Gastrocnemius medialis (tissue), 4 donors: ENCODE measurements around the gene NEBL.

Experiments used
- POLR2A ChIP-seq, 2 donors: fragments of 450-650 bp; IDR thresholded peaks; one replicate each; pipeline ENCODE4 v1.6.1; 2017; ENCODE audit warnings: antibody characterized with exemption in 2 of 2, mild to moderate bottlenecking in 2 of 2, moderate library complexity in 2 of 2
- TF ChIP-seq, protein P1 (sequence below), 5 experiments: fragments of 450-650 bp in 3 of 5; fragments of 200-600 bp in 2 of 5; sonication (generic) in 2 of 5; IDR thresholded peaks in 4 of 5; conservative IDR thresholded peaks in 1 of 5; 1 replicate in 4 of 5; 2 replicates in 1 of 5; pipeline ENCODE4 v1.5.1; 2016 to 2019; ENCODE audit warnings: antibody characterized with exemption in 5 of 5, mild to moderate bottlenecking in 3 of 5, moderate library complexity in 3 of 5

- TF ChIP-seq, protein P1, sequence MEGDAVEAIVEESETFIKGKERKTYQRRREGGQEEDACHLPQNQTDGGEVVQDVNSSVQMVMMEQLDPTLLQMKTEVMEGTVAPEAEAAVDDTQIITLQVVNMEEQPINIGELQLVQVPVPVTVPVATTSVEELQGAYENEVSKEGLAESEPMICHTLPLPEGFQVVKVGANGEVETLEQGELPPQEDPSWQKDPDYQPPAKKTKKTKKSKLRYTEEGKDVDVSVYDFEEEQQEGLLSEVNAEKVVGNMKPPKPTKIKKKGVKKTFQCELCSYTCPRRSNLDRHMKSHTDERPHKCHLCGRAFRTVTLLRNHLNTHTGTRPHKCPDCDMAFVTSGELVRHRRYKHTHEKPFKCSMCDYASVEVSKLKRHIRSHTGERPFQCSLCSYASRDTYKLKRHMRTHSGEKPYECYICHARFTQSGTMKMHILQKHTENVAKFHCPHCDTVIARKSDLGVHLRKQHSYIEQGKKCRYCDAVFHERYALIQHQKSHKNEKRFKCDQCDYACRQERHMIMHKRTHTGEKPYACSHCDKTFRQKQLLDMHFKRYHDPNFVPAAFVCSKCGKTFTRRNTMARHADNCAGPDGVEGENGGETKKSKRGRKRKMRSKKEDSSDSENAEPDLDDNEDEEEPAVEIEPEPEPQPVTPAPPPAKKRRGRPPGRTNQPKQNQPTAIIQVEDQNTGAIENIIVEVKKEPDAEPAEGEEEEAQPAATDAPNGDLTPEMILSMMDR (IDR thresholded peaks at IDR 0.05 in 4 of 5, conservative IDR thresholded peaks at IDR 0.05 in 1 of 5), result no peak
- no peak for TF ChIP-seq POLR2A (IDR thresholded peaks at IDR 0.05)
Measured at GRCh38 chr10:20877554-20877953, 19.6 kb downstream of the NEBL start.
